Ishikawa (cell line): ENCODE measurements around the gene UPP1.
A peak's percentile ranks its signal among the peaks of the same experiment; 100 is the strongest.

Experiments
- CEBPB ChIP-seq: IDR thresholded peaks from 2 replicates; pipeline ENCODE4 v1.6.1; 2012
- CREB1 ChIP-seq: IDR thresholded peaks from 2 replicates; pipeline ENCODE4 v1.6.1; 2012; ENCODE audit warnings: low read depth
- EGR1 ChIP-seq: IDR thresholded peaks from 2 replicates; pipeline ENCODE4 v1.6.1; 2012
- EP300 ChIP-seq: IDR thresholded peaks from 2 replicates; pipeline ENCODE4 v1.6.1; 2012; ENCODE audit warnings: borderline replicate concordance
- FOXM1 ChIP-seq: IDR thresholded peaks from 2 replicates; pipeline ENCODE4 v1.6.1; 2012; ENCODE audit warnings: low read depth, borderline replicate concordance
- NFIC ChIP-seq: IDR thresholded peaks from 2 replicates; pipeline ENCODE4 v1.6.1; 2012
- RAD21 ChIP-seq: IDR thresholded peaks from 2 replicates; pipeline ENCODE4 v1.6.1; 2012; ENCODE audit warnings: low read depth
- TAF1 ChIP-seq: IDR thresholded peaks from 2 replicates; pipeline ENCODE4 v1.6.1; 2012; ENCODE audit warnings: low read depth, mild to moderate bottlenecking
- TCF12 ChIP-seq: IDR thresholded peaks from 2 replicates; pipeline ENCODE4 v1.6.1; 2012; ENCODE audit warnings: low read depth
- TEAD4 ChIP-seq: IDR thresholded peaks from 2 replicates; pipeline ENCODE4 v1.6.1; 2012
- YY1 ChIP-seq: IDR thresholded peaks from 2 replicates; pipeline ENCODE4 v1.6.1; 2012; ENCODE audit warnings: low read depth
- ZBTB7A ChIP-seq: IDR thresholded peaks from 2 replicates; pipeline ENCODE4 v1.6.1; 2012; ENCODE audit warnings: low read depth
- TF ChIP-seq, protein P1 (sequence below): IDR thresholded peaks from 2 replicates; pipeline ENCODE4 v1.6.1; 2012
- TF ChIP-seq, protein P2 (sequence below): IDR thresholded peaks from 2 replicates; pipeline ENCODE4 v1.6.1; 2012
- TF ChIP-seq, protein P3 (sequence below): IDR thresholded peaks from 2 replicates; pipeline ENCODE4 v1.6.1; 2012; ENCODE audit warnings: low read depth, mild to moderate bottlenecking

The UPP1 gene

DNA sequence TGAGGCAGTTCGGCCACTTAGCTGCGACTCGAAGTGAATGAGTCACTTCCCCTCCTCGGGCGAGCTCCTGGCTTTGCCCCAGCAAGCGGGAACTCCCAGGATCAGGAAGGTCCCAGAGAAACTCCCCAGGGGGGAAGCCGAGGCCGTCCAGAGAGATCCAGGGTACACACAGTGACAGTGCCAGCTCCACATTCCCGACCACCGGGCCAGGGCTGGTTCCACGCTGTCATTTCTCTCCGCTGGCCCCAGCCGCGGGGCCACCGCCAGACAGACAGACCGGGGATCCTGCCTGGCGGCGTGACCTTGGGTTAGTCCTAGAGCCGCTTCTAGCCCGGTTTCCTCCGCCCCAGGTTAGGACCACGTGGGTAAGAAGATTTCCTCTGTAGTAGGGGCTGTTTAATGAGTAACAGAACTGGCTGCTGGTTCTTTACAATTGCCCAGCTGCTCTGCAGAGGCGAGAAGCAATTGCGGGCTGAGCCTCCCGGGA lies 463 bp upstream of the UPP1 start:
- TF ChIP-seq TCF12, result peak; percentile 32; the same call in 1 of the 2 replicates
- TF ChIP-seq NFIC, result peak; percentile 65
- TF ChIP-seq, protein P1, sequence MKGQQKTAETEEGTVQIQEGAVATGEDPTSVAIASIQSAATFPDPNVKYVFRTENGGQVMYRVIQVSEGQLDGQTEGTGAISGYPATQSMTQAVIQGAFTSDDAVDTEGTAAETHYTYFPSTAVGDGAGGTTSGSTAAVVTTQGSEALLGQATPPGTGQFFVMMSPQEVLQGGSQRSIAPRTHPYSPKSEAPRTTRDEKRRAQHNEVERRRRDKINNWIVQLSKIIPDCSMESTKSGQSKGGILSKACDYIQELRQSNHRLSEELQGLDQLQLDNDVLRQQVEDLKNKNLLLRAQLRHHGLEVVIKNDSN, result peak; percentile 48; the same call in 1 of the 2 replicates
- TF ChIP-seq CEBPB, result peak; percentile 39; the same call in 1 of the 2 replicates
- TF ChIP-seq YY1, result no peak
- TF ChIP-seq, protein P2, sequence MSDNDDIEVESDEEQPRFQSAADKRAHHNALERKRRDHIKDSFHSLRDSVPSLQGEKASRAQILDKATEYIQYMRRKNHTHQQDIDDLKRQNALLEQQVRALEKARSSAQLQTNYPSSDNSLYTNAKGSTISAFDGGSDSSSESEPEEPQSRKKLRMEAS, result peak; percentile 33
- TF ChIP-seq TEAD4, result no peak
- TF ChIP-seq CREB1, result no peak
- no peak for TF ChIP-seq RAD21
- TF ChIP-seq, protein P3, sequence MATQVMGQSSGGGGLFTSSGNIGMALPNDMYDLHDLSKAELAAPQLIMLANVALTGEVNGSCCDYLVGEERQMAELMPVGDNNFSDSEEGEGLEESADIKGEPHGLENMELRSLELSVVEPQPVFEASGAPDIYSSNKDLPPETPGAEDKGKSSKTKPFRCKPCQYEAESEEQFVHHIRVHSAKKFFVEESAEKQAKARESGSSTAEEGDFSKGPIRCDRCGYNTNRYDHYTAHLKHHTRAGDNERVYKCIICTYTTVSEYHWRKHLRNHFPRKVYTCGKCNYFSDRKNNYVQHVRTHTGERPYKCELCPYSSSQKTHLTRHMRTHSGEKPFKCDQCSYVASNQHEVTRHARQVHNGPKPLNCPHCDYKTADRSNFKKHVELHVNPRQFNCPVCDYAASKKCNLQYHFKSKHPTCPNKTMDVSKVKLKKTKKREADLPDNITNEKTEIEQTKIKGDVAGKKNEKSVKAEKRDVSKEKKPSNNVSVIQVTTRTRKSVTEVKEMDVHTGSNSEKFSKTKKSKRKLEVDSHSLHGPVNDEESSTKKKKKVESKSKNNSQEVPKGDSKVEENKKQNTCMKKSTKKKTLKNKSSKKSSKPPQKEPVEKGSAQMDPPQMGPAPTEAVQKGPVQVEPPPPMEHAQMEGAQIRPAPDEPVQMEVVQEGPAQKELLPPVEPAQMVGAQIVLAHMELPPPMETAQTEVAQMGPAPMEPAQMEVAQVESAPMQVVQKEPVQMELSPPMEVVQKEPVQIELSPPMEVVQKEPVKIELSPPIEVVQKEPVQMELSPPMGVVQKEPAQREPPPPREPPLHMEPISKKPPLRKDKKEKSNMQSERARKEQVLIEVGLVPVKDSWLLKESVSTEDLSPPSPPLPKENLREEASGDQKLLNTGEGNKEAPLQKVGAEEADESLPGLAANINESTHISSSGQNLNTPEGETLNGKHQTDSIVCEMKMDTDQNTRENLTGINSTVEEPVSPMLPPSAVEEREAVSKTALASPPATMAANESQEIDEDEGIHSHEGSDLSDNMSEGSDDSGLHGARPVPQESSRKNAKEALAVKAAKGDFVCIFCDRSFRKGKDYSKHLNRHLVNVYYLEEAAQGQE, result no peak
- TF ChIP-seq FOXM1, result 0 out of 2 replicates have a peak, but pooled peaks have one; percentile 38

GRCh38 chr7:48090095-48090805 lies 1.2 kb downstream of the UPP1 start:
- TF ChIP-seq RAD21 (no peak), EP300 (no peak), ZBTB7A (no peak), NFIC (no peak), EGR1 (no peak), TCF12 (no peak), YY1 (no peak), CREB1 (no peak), TEAD4 (no peak), CEBPB (no peak), TAF1 (no peak)
- TF ChIP-seq, protein P3, result no peak
- TF ChIP-seq, protein P2, result no peak

GRCh38 chr7:48091506-48092433 lies 2.7 kb downstream of the UPP1 start:
- TF ChIP-seq NFIC (no peak), ZBTB7A (no peak), TCF12 (no peak), TEAD4 (no peak), TAF1 (no peak), EP300 (no peak), RAD21 (no peak), EGR1 (no peak), CEBPB (no peak)
- TF ChIP-seq, protein P1, result no peak
- TF ChIP-seq, protein P3, result no peak
- TF ChIP-seq, protein P2, result no peak
